Measurements from ENCODE around the gene BRD2. TPM values are rescaled to one million over a fixed set of nuclear protein-coding genes. Genes with fewer than 3 reads are reported as not detected.
A peak's percentile ranks its signal among the peaks of the same experiment; 100 is the strongest.

Gene BRD2
- polyA plus RNA-seq, 6 donors from 2014 or later, result 26.9 to 148 (median 48.5) TPM

GRCh38 chr6:32970413-32971241, 2.2 kb downstream of the BRD2 start:
- ATAC-seq (ENCODE audit: low read depth in 2 of 2), result peak; percentile 0 to 2
- DNase-seq, result peak; percentile 75
- H3K36me3 Mint-ChIP-seq, result peaks cover 20 to 36% of the 10 kb centered on the region in 2 donors
- H3K27me3 Mint-ChIP-seq, result no peaks in the 10 kb centered on the region
- peak overlapping the region; percentile 93 to 100 (median 98) for H3K4me3 Mint-ChIP-seq
- H3K27ac Mint-ChIP-seq, result peak overlapping the region; percentile 99 to 100 (median 100)
- H3K9me3 Mint-ChIP-seq, result no peaks in the 10 kb centered on the region
- peaks cover 56 to 63% (median 61%) of the 10 kb centered on the region in 3 donors for H3K4me1 Mint-ChIP-seq

- no peak for ATAC-seq (ENCODE audit: low read depth in 2 of 2)
- DNase-seq, result no peak
- Mint-ChIP-seq H3K27ac (peak overlapping the region; percentile 99 to 100 (median 100)), H3K4me3 (peak overlapping the region; percentile 93 to 100 (median 98)), H3K9me3 (no peaks in the 10 kb centered on the region), H3K27me3 (no peaks in the 10 kb centered on the region), H3K4me1 (peaks cover 56 to 63% (median 62%) of the 10 kb centered on the region in 3 donors), H3K36me3 (peaks cover 26 to 42% of the 10 kb centered on the region in 2 donors)
These were observed 2.8 kb downstream of the BRD2 start for GRCh38 chr6:32971242-32971580.

GRCh38 chr6:32971581-32972352, 3.4 kb downstream of the BRD2 start:
- no peaks in the 10 kb centered on the region for H3K9me3 Mint-ChIP-seq
- H3K36me3 Mint-ChIP-seq, result peaks cover 28 to 48% of the 10 kb centered on the region in 2 donors
- H3K27ac Mint-ChIP-seq, result peak overlapping the region; percentile 99 to 100 (median 100)
- H3K4me3 Mint-ChIP-seq, result peak overlapping the region; percentile 93 to 100 (median 98)
- H3K4me1 Mint-ChIP-seq, result peaks cover 56 to 64% (median 64%) of the 10 kb centered on the region in 3 donors
- DNase-seq, result peak; percentile 100
- no peaks in the 10 kb centered on the region for H3K27me3 Mint-ChIP-seq
- peak; percentile 52 to 59 for ATAC-seq (ENCODE audit: low read depth in 2 of 2)

DNA sequence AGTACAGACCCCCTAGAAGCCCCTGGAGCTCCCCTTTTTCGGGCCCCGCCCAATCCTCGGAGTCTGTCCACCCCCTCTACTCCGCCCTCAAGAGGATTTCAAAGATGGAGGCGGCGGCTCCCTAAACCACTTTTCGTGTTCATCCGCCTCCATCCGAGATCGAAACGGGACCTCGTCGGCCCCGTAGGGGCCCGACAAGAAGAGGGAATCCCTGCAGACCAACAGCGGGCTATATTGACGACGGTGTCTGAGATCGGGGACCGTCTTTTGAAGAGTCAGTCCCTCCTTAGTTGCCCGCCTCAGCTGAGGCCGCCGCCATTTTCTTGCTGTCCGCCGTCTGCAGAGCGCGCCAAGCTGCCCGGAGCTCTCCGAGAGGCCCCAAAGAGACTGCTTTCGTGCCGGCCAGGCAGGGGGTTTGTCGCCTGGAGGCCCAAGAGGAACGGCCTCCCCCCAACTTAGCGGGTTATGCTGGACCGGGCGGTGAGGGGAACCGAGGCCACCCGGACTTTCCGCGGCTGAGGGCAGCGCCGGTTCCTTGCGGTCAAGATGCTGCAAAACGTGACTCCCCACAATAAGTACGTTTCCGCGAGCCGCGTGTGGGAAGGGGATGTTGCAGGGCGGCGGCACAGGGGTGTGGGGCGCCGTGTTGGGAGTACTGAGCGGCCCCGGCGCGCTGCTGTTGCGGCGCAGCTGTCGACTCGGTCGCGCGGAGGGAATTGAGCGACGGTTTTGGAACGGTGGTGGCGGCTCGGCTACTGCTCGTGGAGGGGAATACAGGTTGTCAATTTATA, 4.2 kb downstream of the BRD2 start:
- peaks cover 30 to 55% of the 10 kb centered on the region in 2 donors for H3K36me3 Mint-ChIP-seq
- no peaks in the 10 kb centered on the region for H3K9me3 Mint-ChIP-seq
- H3K4me3 Mint-ChIP-seq, result peak overlapping the region; percentile 93 to 100 (median 98)
- H3K27me3 Mint-ChIP-seq, result no peaks in the 10 kb centered on the region
- H3K27ac Mint-ChIP-seq, result peak overlapping the region; percentile 98 to 100 (median 100)
- ATAC-seq (ENCODE audit: low read depth in 2 of 2) (peak in 1 of 2 donors; percentile 4), DNase-seq (peak; percentile 55)
- peaks cover 55 to 64% (median 61%) of the 10 kb centered on the region in 3 donors for H3K4me1 Mint-ChIP-seq

GRCh38 chr6:32973144-32974015, 5.0 kb downstream of the BRD2 start:
- Mint-ChIP-seq H3K4me1 (peaks cover 61 to 69% (median 66%) of the 10 kb centered on the region in 3 donors), H3K36me3 (peaks cover 37 to 63% of the 10 kb centered on the region in 2 donors), H3K27me3 (no peaks in the 10 kb centered on the region), H3K4me3 (peak overlapping the region; percentile 93 to 100 (median 98)), H3K27ac (peak overlapping the region; percentile 98 to 100 (median 100)), H3K9me3 (no peaks in the 10 kb centered on the region)
- ATAC-seq (ENCODE audit: low read depth in 2 of 2) (peak; percentile 3 to 11), DNase-seq (peak; percentile 65)

DNA sequence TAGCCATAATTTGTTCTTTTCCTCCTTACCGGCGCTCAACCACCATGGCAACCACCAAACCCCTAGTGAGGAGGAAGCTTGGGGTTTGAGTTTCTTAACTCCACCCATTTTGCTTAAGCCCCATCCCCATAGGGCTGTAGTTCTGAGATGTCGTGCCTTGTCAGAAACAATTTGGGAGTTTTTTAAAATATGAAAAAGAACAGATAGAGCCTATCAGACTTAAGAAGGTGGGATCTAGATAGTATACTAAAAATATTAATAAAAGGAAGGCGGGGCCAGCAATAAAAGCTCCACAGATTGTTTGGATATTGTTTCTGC, 5.6 kb downstream of the BRD2 start:
- ATAC-seq (ENCODE audit: low read depth in 2 of 2), result no peak

GRCh38 chr6:32974541-32975308, 6.3 kb downstream of the BRD2 start:
- H3K27ac Mint-ChIP-seq, result peak overlapping the region; percentile 21 to 99 (median 70)
- ATAC-seq (ENCODE audit: low read depth in 2 of 2) (no peak), DNase-seq (no peak)
- H3K4me1 Mint-ChIP-seq, result peaks cover 65 to 70% (median 69%) of the 10 kb centered on the region in 3 donors
- no peaks in the 10 kb centered on the region for H3K9me3 Mint-ChIP-seq
- H3K4me3 Mint-ChIP-seq, result peak overlapping the region; percentile 93 to 100 (median 98)
- H3K36me3 Mint-ChIP-seq, result peaks cover 40 to 67% of the 10 kb centered on the region in 2 donors
- H3K27me3 Mint-ChIP-seq, result no peaks in the 10 kb centered on the region

More for the DNA sequence above, 5.6 kb downstream of the BRD2 start:
- Mint-ChIP-seq H3K27me3 (no peaks in the 10 kb centered on the region), H3K4me3 (peak overlapping the region; percentile 93 to 100 (median 98)), H3K27ac (peak overlapping the region; percentile 98 to 100 (median 100)), H3K4me1 (peaks cover 67 to 69% (median 69%) of the 10 kb centered on the region in 3 donors), H3K9me3 (no peaks in the 10 kb centered on the region), H3K36me3 (peaks cover 37 to 63% of the 10 kb centered on the region in 2 donors)
- peak; percentile 45 for DNase-seq

- no peak for ATAC-seq (ENCODE audit: low read depth in 2 of 2)
- Mint-ChIP-seq H3K27ac (peak overlapping the region in 4 of 6 donors; percentile 69 to 99 (median 86)), H3K4me3 (peak overlapping the region in 7 of 8 donors; percentile 35 to 100 (median 69)), H3K36me3 (peaks cover 51 to 67% of the 10 kb centered on the region in 2 donors), H3K9me3 (no peaks in the 10 kb centered on the region), H3K4me1 (peaks cover 62 to 67% (median 64%) of the 10 kb centered on the region in 3 donors), H3K27me3 (no peaks in the 10 kb centered on the region)
- DNase-seq, result no peak
These were observed 7.5 kb downstream of the BRD2 start for GRCh38 chr6:32975886-32976285.

GRCh38 chr6:32976334-32977069, 8.1 kb downstream of the BRD2 start:
- Mint-ChIP-seq H3K4me3 (peak overlapping the region; percentile 9 to 100 (median 58)), H3K27ac (peak overlapping the region; percentile 64 to 99 (median 82)), H3K36me3 (peaks cover 51 to 62% of the 10 kb centered on the region in 2 donors), H3K27me3 (no peaks in the 10 kb centered on the region), H3K4me1 (peaks cover 62 to 64% (median 64%) of the 10 kb centered on the region in 3 donors), H3K9me3 (no peaks in the 10 kb centered on the region)
- ATAC-seq (ENCODE audit: low read depth in 2 of 2) (no peak), DNase-seq (no peak)

DNA sequence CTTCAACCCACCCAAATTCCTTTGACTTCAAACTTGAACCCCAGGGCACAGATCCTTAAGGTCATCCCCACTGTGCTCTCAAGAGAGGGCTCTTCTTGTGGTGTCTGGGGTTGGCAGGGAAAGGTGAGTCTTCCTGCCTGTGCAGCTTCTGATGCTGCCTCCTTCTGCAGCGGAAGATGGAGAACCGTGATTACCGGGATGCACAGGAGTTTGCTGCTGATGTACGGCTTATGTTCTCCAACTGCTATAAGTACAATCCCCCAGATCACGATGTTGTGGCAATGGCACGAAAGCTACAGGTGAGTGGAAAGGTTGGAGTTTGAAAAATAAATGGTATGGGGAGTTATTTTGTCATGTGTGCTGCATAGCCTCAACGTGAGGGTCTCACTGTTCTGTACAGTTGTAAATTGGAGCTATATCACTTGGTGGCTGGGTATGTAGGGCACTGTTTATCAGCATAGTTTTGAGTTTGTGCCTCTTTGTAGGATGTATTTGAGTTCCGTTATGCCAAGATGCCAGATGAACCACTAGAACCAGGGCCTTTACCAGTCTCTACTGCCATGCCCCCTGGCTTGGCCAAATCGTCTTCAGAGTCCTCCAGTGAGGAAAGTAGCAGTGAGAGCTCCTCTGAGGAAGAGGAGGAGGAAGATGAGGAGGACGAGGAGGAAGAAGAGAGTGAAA, 9.0 kb downstream of the BRD2 start:
- Mint-ChIP-seq H3K9me3 (no peaks in the 10 kb centered on the region), H3K36me3 (peaks cover 51 to 68% of the 10 kb centered on the region in 2 donors), H3K27me3 (no peaks in the 10 kb centered on the region), H3K4me3 (peak overlapping the region in 4 of 8 donors; percentile 1 to 67 (median 38)), H3K4me1 (peaks cover 57 to 67% (median 64%) of the 10 kb centered on the region in 3 donors), H3K27ac (peak overlapping the region in 2 of 6 donors; percentile 70 to 89)
- ATAC-seq (ENCODE audit: low read depth in 2 of 2) (no peak), DNase-seq (no peak)

GRCh38 chr6:32977953-32978324, 9.5 kb downstream of the BRD2 start:
- Mint-ChIP-seq H3K27ac (peak overlapping the region in 3 of 6 donors; percentile 70 to 89 (median 78)), H3K4me1 (peaks cover 59 to 66% (median 60%) of the 10 kb centered on the region in 3 donors), H3K4me3 (peak overlapping the region in 5 of 8 donors; percentile 9 to 67 (median 20)), H3K36me3 (peaks cover 48 to 64% of the 10 kb centered on the region in 2 donors), H3K9me3 (no peaks in the 10 kb centered on the region), H3K27me3 (no peaks in the 10 kb centered on the region)
- ATAC-seq (ENCODE audit: low read depth in 2 of 2) (no peak), DNase-seq (no peak)
